ENCODE measurements around the gene SULT6B1. TPM values are rescaled to one million over a fixed set of nuclear protein-coding genes. Genes with fewer than 3 reads are reported as not detected.
"Not testable (repeated sequence)": the region's sequence is repeated elsewhere in the genome, so short reads cannot be mapped to it uniquely, and the experiment has no call there.

SULT6B1 gene
- total and polyA plus RNA-seq, 12 donors, result not detected

- no peaks in the 10 kb centered on the region for H3K27me3 ChIP-seq
- TF ChIP-seq, protein P1, sequence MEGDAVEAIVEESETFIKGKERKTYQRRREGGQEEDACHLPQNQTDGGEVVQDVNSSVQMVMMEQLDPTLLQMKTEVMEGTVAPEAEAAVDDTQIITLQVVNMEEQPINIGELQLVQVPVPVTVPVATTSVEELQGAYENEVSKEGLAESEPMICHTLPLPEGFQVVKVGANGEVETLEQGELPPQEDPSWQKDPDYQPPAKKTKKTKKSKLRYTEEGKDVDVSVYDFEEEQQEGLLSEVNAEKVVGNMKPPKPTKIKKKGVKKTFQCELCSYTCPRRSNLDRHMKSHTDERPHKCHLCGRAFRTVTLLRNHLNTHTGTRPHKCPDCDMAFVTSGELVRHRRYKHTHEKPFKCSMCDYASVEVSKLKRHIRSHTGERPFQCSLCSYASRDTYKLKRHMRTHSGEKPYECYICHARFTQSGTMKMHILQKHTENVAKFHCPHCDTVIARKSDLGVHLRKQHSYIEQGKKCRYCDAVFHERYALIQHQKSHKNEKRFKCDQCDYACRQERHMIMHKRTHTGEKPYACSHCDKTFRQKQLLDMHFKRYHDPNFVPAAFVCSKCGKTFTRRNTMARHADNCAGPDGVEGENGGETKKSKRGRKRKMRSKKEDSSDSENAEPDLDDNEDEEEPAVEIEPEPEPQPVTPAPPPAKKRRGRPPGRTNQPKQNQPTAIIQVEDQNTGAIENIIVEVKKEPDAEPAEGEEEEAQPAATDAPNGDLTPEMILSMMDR (IDR thresholded peaks at IDR 0.05), result no peak
- peaks cover 0 to 36% (median 21%) of the 10 kb centered on the region in 9 donors for H3K36me3 ChIP-seq
- no peaks in the 10 kb centered on the region for H3K9me3 ChIP-seq
- H3K4me3 ChIP-seq, result peak overlapping the region; percentile 63 to 96 (median 75)
- no peak for DNase-seq
- peak in 2 of 8 donors; percentile 1 to 6 for ATAC-seq
- intact Hi-C loops (cut with DNase I), result no loop called here
- H3K4me1 ChIP-seq, result peaks cover 7 to 55% (median 42%) of the 10 kb centered on the region in 9 donors
- WGBS, 2 donors, result 1% methylated on average over 8 of the region's 8 CpGs
- H3K27ac ChIP-seq, result peak overlapping the region in 8 of 10 donors; percentile 90 to 96 (median 93)
Measured at GRCh38 chr2:37230581-37230980, 42.1 kb upstream of the SULT6B1 start.

- TF ChIP-seq, protein P1 (IDR thresholded peaks at IDR 0.05), result no peak
- intact Hi-C loops (cut with DNase I), result no loop called here
- no peak for DNase-seq
- H3K27ac ChIP-seq, result no peak overlapping the region
- H3K36me3 ChIP-seq, result peaks cover 0 to 32% (median 21%) of the 10 kb centered on the region in 9 donors
- no peaks in the 10 kb centered on the region for H3K9me3 ChIP-seq
- 96 to 97% methylated on average over 3 of the region's 3 CpGs for WGBS, 2 donors
- H3K4me1 ChIP-seq, result peaks cover 7 to 64% (median 46%) of the 10 kb centered on the region in 9 donors
- no peak overlapping the region for H3K4me3 ChIP-seq
- no peaks in the 10 kb centered on the region for H3K27me3 ChIP-seq
- ATAC-seq, result no peak
Measured at GRCh38 chr2:37228788-37229187, 40.3 kb upstream of the SULT6B1 start.

GRCh38 chr2:37226863-37227262, 38.4 kb upstream of the SULT6B1 start:
- no peak for ATAC-seq
- 94 to 95% methylated on average over 4 of the region's 4 CpGs for WGBS, 2 donors
- no peak for DNase-seq
- H3K27me3 ChIP-seq, result no peaks in the 10 kb centered on the region
- H3K36me3 ChIP-seq, result peaks cover 0 to 51% (median 31%) of the 10 kb centered on the region in 9 donors
- H3K4me1 ChIP-seq, result peaks cover 0 to 52% (median 32%) of the 10 kb centered on the region in 9 donors
- intact Hi-C loops (cut with DNase I), result no loop called here
- H3K27ac ChIP-seq, result no peak overlapping the region
- H3K9me3 ChIP-seq, result no peaks in the 10 kb centered on the region
- TF ChIP-seq, protein P1 (IDR thresholded peaks at IDR 0.05), result no peak
- H3K4me3 ChIP-seq, result no peak overlapping the region

GRCh38 chr2:37225129-37225528, 36.7 kb upstream of the SULT6B1 start:
- DNase-seq; H3K27ac ChIP-seq; H3K9me3 ChIP-seq; H3K27me3 ChIP-seq; intact Hi-C loops (cut with DNase I); H3K4me3 ChIP-seq; ATAC-seq: not testable (repeated sequence)
- Histone ChIP-seq H3K4me1 (peaks cover 0 to 46% (median 25%) of the 10 kb centered on the region in 9 donors), H3K36me3 (peaks cover 0 to 69% (median 48%) of the 10 kb centered on the region in 9 donors)
- no CpG with 5 or more reads among the region's 2 CpGs for WGBS, 2 donors

GRCh38 chr2:37224063-37224462, 35.6 kb upstream of the SULT6B1 start:
- Histone ChIP-seq H3K27me3 (no peaks in the 10 kb centered on the region), H3K27ac (no peak overlapping the region), H3K4me1 (peaks cover 0 to 35% (median 14%) of the 10 kb centered on the region in 9 donors), H3K9me3 (no peaks in the 10 kb centered on the region), H3K4me3 (no peak overlapping the region), H3K36me3 (peaks cover 0 to 79% (median 55%) of the 10 kb centered on the region in 9 donors)
- ATAC-seq (no peak), DNase-seq (no peak)
- TF ChIP-seq, protein P1 (IDR thresholded peaks at IDR 0.05), result no peak
- intact Hi-C loops (cut with DNase I), result no loop called here
- 90 to 92% methylated on average over 1 of the region's 1 CpG for WGBS, 2 donors
